Activated T-helper 17 cell treated with anti-CD3 and anti-CD28 coated beads, Interleukin-2, amount 50 U/mL, for 72 hours (primary cell): Measurements from ENCODE around the gene VARS1. TPM values are rescaled to one million over a fixed set of nuclear protein-coding genes. Genes with fewer than 3 reads are reported as not detected.
"Not testable (repeated sequence)": the region's sequence is repeated elsewhere in the genome, so short reads cannot be mapped to it uniquely, and the experiment has no call there.

Experiments
- ATAC-seq: fragments of 150-1000 bp; cut with Tn5 transposase; replicated peaks from 2 replicates; pipeline ENCODE4 v1.10.0; 2021; ENCODE audit warnings: mild to moderate bottlenecking, moderate library complexity
- H3K27ac Mint-ChIP-seq: one replicate; pipeline ENCODE4 v1.8.0; 2022; ENCODE audit warnings: mixed read lengths
- H3K27me3 Mint-ChIP-seq: one replicate; pipeline ENCODE4 v1.8.0; 2022; ENCODE audit warnings: mixed read lengths
- H3K36me3 Mint-ChIP-seq: one replicate; pipeline ENCODE4 v1.8.0; 2022; ENCODE audit warnings: low read depth, mild to moderate bottlenecking, mixed read lengths
- H3K4me1 Mint-ChIP-seq: one replicate; pipeline ENCODE4 v1.8.0; 2022; ENCODE audit warnings: mixed read lengths
- H3K4me3 Mint-ChIP-seq: one replicate; pipeline ENCODE4 v1.8.0; 2022; ENCODE audit warnings: mild to moderate bottlenecking, mixed read lengths
- H3K9me3 Mint-ChIP-seq: one replicate; pipeline ENCODE4 v1.8.0; 2022; ENCODE audit warnings: mixed read lengths
- total RNA-seq, 2 donors: library from RNA; stranded (reverse); gene quantifications; one replicate each; pipeline ENCODE4 v1.2.3, GENCODE V29; 2022

The VARS1 gene
- total RNA-seq: 100 to 1,000 TPM in 1 of 2 donors, 10 to 100 TPM in 1; 75.3 to 134 TPM

GRCh38 chr6:31795616-31796298 is at the start of gene VARS1:
Gene VARS1 (minus strand): TSS chr6:31795752. CDS start chr6:31795217, 535 bp downstream.
- H3K4me3 Mint-ChIP-seq: peak within 1 kb of the TSS; percentile 72
- H3K9me3 Mint-ChIP-seq: no peaks in the 10 kb centered on the region
- ATAC-seq: peak; percentile 92
- H3K4me1 Mint-ChIP-seq: peaks cover 26% of the 10 kb centered on the region
- no peaks in the 10 kb centered on the region for H3K27me3 Mint-ChIP-seq
- peak within 1 kb of the TSS; percentile 99 for H3K27ac Mint-ChIP-seq
- peaks cover 77% of the 10 kb centered on the region for H3K36me3 Mint-ChIP-seq

GRCh38 chr6:31844507-31844906 is 49.0 kb upstream of the VARS1 start:
- no peaks in the 10 kb centered on the region for H3K9me3 Mint-ChIP-seq
- H3K4me3 Mint-ChIP-seq: no peak overlapping the region
- no peak for ATAC-seq
- H3K36me3 Mint-ChIP-seq: peaks cover 20% of the 10 kb centered on the region
- H3K27me3 Mint-ChIP-seq: no peaks in the 10 kb centered on the region
- H3K27ac Mint-ChIP-seq: no peak overlapping the region
- H3K4me1 Mint-ChIP-seq: no peaks in the 10 kb centered on the region

GRCh38 chr6:31842053-31842452 is 46.5 kb upstream of the VARS1 start:
- no peak overlapping the region for H3K4me3 Mint-ChIP-seq
- peaks cover 12% of the 10 kb centered on the region for H3K4me1 Mint-ChIP-seq
- no peaks in the 10 kb centered on the region for H3K9me3 Mint-ChIP-seq
- H3K27ac Mint-ChIP-seq: no peak overlapping the region
- no peaks in the 10 kb centered on the region for H3K27me3 Mint-ChIP-seq
- no peak for ATAC-seq
- H3K36me3 Mint-ChIP-seq: peaks cover 45% of the 10 kb centered on the region

GRCh38 chr6:31839779-31840126 is 44.2 kb upstream of the VARS1 start:
- peak overlapping the region; percentile 3 for H3K27ac Mint-ChIP-seq
- H3K27me3 Mint-ChIP-seq: not testable (repeated sequence)

GRCh38 chr6:31838968-31839367 is 43.4 kb upstream of the VARS1 start:
- ATAC-seq: no peak
- H3K27ac Mint-ChIP-seq: peak overlapping the region; percentile 3

More at GRCh38 chr6:31839779-31840126, 44.2 kb upstream of the VARS1 start:
- not testable (repeated sequence) for ATAC-seq, H3K4me3 Mint-ChIP-seq, H3K9me3 Mint-ChIP-seq
- H3K36me3 Mint-ChIP-seq: peaks cover 68% of the 10 kb centered on the region
- peaks cover 23% of the 10 kb centered on the region for H3K4me1 Mint-ChIP-seq

GRCh38 chr6:31838114-31838553 is 42.6 kb upstream of the VARS1 start:
- Mint-ChIP-seq H3K27ac (peak overlapping the region; percentile 89), H3K4me3 (peak overlapping the region; percentile 96), H3K36me3 (peaks cover 76% of the 10 kb centered on the region), H3K4me1 (peaks cover 23% of the 10 kb centered on the region)
- ATAC-seq, H3K27me3 Mint-ChIP-seq, H3K9me3 Mint-ChIP-seq: not testable (repeated sequence)

More at GRCh38 chr6:31838968-31839367, 43.4 kb upstream of the VARS1 start:
- Mint-ChIP-seq H3K4me3 (peak overlapping the region; percentile 96), H3K9me3 (no peaks in the 10 kb centered on the region), H3K36me3 (peaks cover 76% of the 10 kb centered on the region), H3K4me1 (peaks cover 23% of the 10 kb centered on the region), H3K27me3 (no peaks in the 10 kb centered on the region)

- Mint-ChIP-seq H3K27me3 (no peaks in the 10 kb centered on the region), H3K9me3 (no peaks in the 10 kb centered on the region), H3K27ac (peak overlapping the region; percentile 89), H3K36me3 (peaks cover 76% of the 10 kb centered on the region), H3K4me1 (peaks cover 23% of the 10 kb centered on the region), H3K4me3 (peak overlapping the region; percentile 96)
- ATAC-seq: no peak
Measured at GRCh38 chr6:31837369-31838113, 42.0 kb upstream of the VARS1 start.

GRCh38 chr6:31836474-31837368 is 41.2 kb upstream of the VARS1 start:
- no peaks in the 10 kb centered on the region for H3K27me3 Mint-ChIP-seq
- H3K4me3 Mint-ChIP-seq: peak overlapping the region; percentile 96
- H3K27ac Mint-ChIP-seq: peak overlapping the region; percentile 89
- no peaks in the 10 kb centered on the region for H3K9me3 Mint-ChIP-seq
- peaks cover 23% of the 10 kb centered on the region for H3K4me1 Mint-ChIP-seq
- H3K36me3 Mint-ChIP-seq: peaks cover 79% of the 10 kb centered on the region
- no peak for ATAC-seq

GRCh38 chr6:31836047-31836473 is 40.5 kb upstream of the VARS1 start:
- Mint-ChIP-seq H3K4me1 (peaks cover 23% of the 10 kb centered on the region), H3K27me3 (no peaks in the 10 kb centered on the region), H3K9me3 (no peaks in the 10 kb centered on the region), H3K27ac (peak overlapping the region; percentile 89), H3K4me3 (peak overlapping the region; percentile 96), H3K36me3 (peaks cover 81% of the 10 kb centered on the region)
- ATAC-seq: no peak

GRCh38 chr6:31834367-31835250 is 39.1 kb upstream of the VARS1 start:
- Mint-ChIP-seq H3K27ac (peak overlapping the region; percentile 89), H3K9me3 (no peaks in the 10 kb centered on the region), H3K4me3 (peak overlapping the region; percentile 96), H3K36me3 (peaks cover 81% of the 10 kb centered on the region), H3K27me3 (no peaks in the 10 kb centered on the region), H3K4me1 (peaks cover 23% of the 10 kb centered on the region)
- peak; percentile 66 for ATAC-seq

- ATAC-seq: no peak
- H3K4me1 Mint-ChIP-seq: peaks cover 6% of the 10 kb centered on the region
- peaks cover 61% of the 10 kb centered on the region for H3K36me3 Mint-ChIP-seq
- no peaks in the 10 kb centered on the region for H3K9me3 Mint-ChIP-seq
- peak overlapping the region; percentile 96 for H3K4me3 Mint-ChIP-seq
- H3K27me3 Mint-ChIP-seq: no peaks in the 10 kb centered on the region
- H3K27ac Mint-ChIP-seq: peak overlapping the region; percentile 95
Measured at GRCh38 chr6:31831350-31832215, 36.0 kb upstream of the VARS1 start.

GRCh38 chr6:31830886-31831335 is 35.4 kb upstream of the VARS1 start:
- Mint-ChIP-seq H3K27ac (peak overlapping the region; percentile 95), H3K9me3 (no peaks in the 10 kb centered on the region), H3K4me1 (peaks cover under 1% of the 10 kb centered on the region), H3K36me3 (peaks cover 54% of the 10 kb centered on the region), H3K27me3 (no peaks in the 10 kb centered on the region), H3K4me3 (peak overlapping the region; percentile 96)
- ATAC-seq: no peak
